ENCODE results near the gene RBMX. TPM values are rescaled to one million over a fixed set of nuclear protein-coding genes. Genes with fewer than 3 reads are reported as not detected.
"Not testable (repeated sequence)": the region's sequence is repeated elsewhere in the genome, so short reads cannot be mapped to it uniquely, and the experiment has no call there.

The RBMX gene
- 100 to 1,000 TPM in 1 of 2 donors, 10 to 100 TPM in 1; 91.5 to 105 TPM for total RNA-seq
- long read RNA-seq, transcript RBMX-201 (9 exons, 2,012 nt) = major isoform, 87 of 115 reads
- long read RNA-seq, partial matches to known transcripts = 8 of 115 reads
- long read RNA-seq, other reads (novel, unspliced or antisense) = 18 of 115 reads

GRCh38 chrX:136880452-136881013 is at the start of gene RBMX:
RBMX (minus strand) TSS chrX:136880725; CDS start chrX:136879427, 1,298 bp downstream.
- intact Hi-C loops (cut with DNase I, micrococcal nuclease) = no loop called here

DNA sequence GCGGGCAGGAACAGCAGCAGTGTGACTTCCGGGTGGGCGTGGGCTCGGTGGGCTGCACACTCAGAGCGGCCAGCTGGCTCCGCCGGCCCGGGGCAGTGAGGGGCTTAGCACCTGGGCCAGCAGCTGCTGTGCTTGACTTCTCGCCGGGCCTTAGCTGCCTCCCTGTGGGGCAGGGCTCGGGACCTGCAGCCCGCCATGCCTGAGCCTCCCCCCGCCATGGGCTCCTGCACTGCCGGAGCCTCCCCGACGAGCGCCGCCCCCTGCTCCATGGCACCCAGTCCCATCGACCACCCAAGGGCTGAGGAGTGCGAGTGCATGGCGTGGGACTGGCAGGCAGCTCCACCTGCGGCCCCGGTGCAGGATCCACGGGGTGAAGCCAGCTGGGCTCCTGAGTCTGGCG is 40.9 kb upstream of the RBMX start:
- DNase-seq, ATAC-seq: not testable (repeated sequence)
- intact Hi-C loops (cut with DNase I, micrococcal nuclease) = loop anchor here in 1 of 2 donors (10.0 kb wide), 1 partner anchor 207 kb away; no protein-coding TSS in a partner anchor

More at GRCh38 chrX:136880452-136881013, at the start of gene RBMX:
- DNase-seq (peak; percentile 89 to 90), ATAC-seq (peak; percentile 98)

GRCh38 chrX:136920001-136920400 is 39.5 kb upstream of the RBMX start:
- ATAC-seq = no peak
- intact Hi-C loops (cut with DNase I, micrococcal nuclease) = loop anchor here in 1 of 2 donors (10.0 kb wide), 1 partner anchor 205 kb away; no protein-coding TSS in a partner anchor

DNA sequence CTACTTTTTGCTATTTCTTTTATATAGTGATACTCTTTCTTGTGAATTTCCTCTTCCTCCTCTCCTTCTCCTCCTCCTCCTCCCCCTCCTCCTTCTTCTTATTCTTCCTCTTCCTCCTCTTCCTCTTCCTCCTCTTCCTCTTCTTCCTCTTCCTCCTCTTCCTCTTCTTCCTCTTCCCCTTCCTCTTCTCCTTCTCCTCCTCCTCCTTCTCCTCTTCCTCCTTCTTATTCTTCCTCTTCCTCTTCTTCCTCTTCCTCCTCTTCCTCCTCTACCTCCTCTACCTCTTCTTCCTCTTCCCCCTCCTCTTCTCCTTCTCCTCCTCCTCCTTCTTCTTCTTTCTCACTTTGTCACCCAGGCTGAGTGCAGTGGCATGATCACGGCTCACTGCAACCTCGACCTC is 36.3 kb upstream of the RBMX start:
- intact Hi-C loops (cut with DNase I, micrococcal nuclease) = no loop called here
- no peak for DNase-seq

More at GRCh38 chrX:136920001-136920400, 39.5 kb upstream of the RBMX start:
- DNase-seq = no peak

DNA sequence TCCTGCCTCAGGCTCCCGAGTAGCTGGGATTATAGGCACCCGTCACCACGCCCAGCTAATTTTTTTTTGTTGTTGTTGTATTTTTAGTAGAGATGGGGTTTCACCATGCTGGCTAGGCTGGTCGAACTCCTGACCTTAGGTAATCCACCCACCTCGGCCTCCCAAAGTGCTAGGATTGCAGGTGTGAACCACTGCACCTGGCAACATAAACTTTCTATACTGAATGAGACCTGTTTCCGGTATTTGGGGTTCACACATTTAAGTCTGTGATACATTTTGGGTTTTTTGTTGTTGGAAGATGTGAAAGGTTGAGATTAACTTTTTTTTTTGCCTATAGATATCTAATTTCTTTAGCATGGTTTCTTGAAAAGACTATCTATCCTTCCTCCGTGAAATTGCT is 31.1 kb upstream of the RBMX start:
- ATAC-seq; intact Hi-C loops (cut with DNase I, micrococcal nuclease); DNase-seq: not testable (repeated sequence)

More for the DNA sequence above, 36.3 kb upstream of the RBMX start:
- no peak for ATAC-seq

DNA sequence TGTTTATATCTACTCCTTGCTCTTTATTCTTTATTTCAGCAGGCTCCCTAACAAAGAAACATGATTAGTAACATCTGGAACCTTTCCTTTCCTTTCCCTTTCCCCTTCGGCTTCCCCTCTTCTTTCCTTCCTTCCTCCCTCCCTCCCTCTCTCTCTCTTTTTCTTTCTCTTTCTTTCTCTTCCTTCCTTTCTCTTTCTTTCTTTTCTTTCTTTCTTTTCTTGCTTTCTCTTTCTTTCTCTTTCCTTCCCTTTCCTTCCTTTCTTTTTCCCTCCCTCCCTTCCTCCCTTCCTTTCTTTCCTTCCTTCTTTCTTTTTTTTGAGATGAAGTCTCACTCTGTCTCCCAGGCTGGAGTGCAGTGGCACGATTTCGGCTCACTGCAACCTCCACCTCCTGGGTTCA is 30.7 kb upstream of the RBMX start:
- DNase-seq (no peak), ATAC-seq (no peak)
- intact Hi-C loops (cut with DNase I, micrococcal nuclease) = no loop called here

DNA sequence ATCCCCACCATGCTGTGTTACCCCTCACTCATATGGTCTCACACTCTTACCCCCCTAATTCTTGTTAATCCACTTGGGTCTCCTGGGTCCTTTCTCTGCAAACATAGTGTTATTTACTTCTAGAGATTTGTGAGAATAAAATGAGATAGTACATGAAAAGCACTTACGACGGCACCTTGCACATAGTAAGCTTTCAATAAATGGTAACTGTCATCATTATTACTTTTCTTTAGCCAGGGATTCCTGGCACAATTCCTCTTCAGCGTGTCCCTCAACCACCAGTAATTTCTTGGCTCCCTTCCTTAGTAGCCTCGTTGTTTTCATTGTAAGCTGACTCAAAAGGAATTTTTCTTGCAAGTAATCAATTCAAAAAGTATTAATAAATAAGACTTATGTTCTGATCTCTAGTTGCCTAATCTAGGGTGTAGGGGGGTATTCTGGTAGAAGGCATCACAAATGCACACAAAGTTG is 30.1 kb upstream of the RBMX start:
- DNase-seq = no peak
- ATAC-seq = no peak
- intact Hi-C loops (cut with DNase I, micrococcal nuclease) = no loop called here

DNA sequence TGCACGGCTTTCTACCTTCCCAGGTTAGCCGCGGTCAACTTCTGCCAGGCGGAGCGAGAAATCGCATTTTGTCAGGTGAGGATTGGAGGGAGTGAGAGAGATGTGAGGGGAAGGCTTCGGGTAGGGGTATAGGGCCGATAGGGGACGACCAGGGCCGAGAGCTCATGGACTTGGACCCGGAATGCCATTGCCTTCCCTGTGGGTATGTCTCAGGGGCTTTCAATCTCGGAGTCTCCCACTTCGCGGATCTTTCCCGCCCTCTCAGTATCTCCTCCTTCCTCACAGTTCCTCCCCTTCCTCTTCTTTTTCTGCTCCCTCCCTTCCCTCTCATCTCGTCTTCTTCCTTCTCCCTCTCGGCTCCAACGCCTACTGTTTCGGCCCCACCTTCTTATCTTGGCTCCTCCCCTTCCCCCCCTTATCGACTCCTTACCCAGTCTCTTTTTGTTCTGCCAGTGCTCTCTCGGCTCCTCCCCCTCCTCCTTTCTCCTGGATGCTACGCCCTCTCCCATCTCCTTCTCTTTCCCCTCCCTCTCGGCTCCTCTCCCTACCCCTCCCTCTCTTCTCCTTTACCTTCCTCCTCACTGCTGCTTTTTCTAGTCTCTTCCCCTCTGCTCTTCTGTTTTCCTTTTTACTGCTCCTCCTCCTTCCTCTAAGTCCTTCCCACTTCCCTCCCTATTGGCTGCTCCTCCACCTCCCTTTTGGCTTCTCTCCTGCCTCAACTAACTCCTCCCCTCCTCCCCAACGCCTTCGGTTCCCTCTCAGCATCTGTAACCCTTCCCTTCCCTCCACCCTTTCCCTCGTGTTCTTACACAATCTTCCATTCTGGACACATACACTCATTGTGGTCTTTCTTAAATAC is 29.4 kb upstream of the RBMX start:
- DNase-seq = peak; percentile 74 to 87
- intact Hi-C loops (cut with DNase I, micrococcal nuclease) = no loop called here
- peak; percentile 87 for ATAC-seq

- intact Hi-C loops (cut with DNase I, micrococcal nuclease) = no loop called here
- ATAC-seq (peak; percentile 86), DNase-seq (peak; percentile 77 to 82)
These were observed 28.7 kb upstream of the RBMX start for GRCh38 chrX:136909119-136909705.

DNA sequence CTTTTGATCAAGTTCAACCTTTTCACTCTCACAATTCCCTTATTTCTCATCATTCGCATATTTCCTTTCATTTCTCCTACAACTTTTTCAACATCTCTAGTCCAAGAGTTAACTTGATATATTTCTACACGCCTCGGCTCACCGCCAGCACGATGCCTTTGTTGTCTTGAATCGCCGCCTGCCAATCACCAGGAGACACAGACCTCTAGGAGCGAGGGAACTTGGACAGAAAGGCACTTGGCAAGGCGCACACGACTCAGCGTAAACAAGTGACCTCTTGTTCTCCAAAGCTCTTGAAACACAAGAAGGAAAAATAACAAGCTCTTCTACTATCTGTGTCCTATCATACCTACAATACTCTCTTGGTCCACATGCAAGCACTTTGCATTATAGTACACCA is 27.1 kb upstream of the RBMX start:
- no peak for DNase-seq
- ATAC-seq = no peak
- intact Hi-C loops (cut with DNase I, micrococcal nuclease) = no loop called here

DNA sequence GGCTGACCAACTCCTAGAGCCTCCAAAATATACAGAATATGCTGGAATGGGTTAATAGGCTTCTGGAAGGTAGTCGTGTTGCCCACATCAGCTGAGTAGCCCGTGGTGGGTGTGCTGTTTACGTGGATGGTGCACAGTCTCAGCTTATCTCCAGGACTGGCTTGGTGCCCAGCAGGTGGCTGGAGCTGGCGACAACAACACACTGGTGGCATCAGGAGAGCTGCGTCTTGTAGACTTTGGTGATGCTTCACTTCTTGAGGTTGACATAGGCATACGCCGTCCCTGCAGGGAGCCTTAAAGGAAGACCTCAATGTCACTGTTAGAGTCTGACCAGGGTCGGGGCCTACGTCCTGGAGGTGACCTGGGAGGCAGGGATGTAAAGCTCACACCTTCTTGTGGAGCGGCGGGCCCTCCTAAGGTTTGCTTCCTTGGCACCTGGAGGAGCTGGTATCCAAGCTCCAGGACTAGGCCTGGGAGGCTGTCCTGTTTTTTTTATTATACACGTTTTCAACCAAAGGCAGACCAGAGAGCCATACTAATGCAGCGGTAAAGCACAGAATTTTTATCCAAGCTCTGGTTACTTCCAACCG is 26.5 kb upstream of the RBMX start:
- peak in 1 of 2 donors; percentile 10 for DNase-seq

GRCh38 chrX:136904067-136904466 is 23.5 kb upstream of the RBMX start:
- ATAC-seq; DNase-seq; intact Hi-C loops (cut with DNase I, micrococcal nuclease): not testable (repeated sequence)

More for the DNA sequence above, 26.5 kb upstream of the RBMX start:
- no peak for ATAC-seq
- intact Hi-C loops (cut with DNase I, micrococcal nuclease) = no loop called here

- ATAC-seq; DNase-seq; intact Hi-C loops (cut with DNase I, micrococcal nuclease): not testable (repeated sequence)
These were observed 19.5 kb upstream of the RBMX start for GRCh38 chrX:136900071-136900470.

DNA sequence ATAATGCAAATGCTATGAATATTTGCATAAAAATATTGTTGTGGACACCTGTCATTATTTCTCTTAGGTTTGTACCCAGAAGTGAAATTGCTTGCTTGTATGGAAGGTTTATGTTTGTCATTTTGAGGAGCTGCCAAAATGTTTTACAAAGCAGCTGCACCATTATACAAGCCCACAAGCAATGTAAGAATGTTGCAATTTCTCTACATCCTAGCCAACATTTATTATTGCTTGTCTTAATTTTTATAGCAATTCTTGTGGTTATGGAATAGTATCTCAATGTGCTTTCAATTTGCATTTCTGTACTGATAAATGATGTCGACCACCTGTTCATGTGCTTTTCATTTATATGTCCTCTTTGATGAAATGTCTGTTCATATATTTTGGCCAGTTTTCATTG is 18.7 kb upstream of the RBMX start:
- ATAC-seq (no peak), DNase-seq (no peak)
- intact Hi-C loops (cut with DNase I, micrococcal nuclease) = no loop called here

GRCh38 chrX:136898752-136899151 is 18.2 kb upstream of the RBMX start:
- ATAC-seq; intact Hi-C loops (cut with DNase I, micrococcal nuclease): not testable (repeated sequence)

GRCh38 chrX:136896121-136896914 is 15.8 kb upstream of the RBMX start:
- intact Hi-C loops (cut with DNase I, micrococcal nuclease) = no loop called here
- no peak for DNase-seq
- ATAC-seq = no peak

More at GRCh38 chrX:136898752-136899151, 18.2 kb upstream of the RBMX start:
- not testable (repeated sequence) for DNase-seq

GRCh38 chrX:136892412-136892811 is 11.9 kb upstream of the RBMX start:
- intact Hi-C loops (cut with DNase I, micrococcal nuclease) = no loop called here
- DNase-seq (no peak), ATAC-seq (no peak)

DNA sequence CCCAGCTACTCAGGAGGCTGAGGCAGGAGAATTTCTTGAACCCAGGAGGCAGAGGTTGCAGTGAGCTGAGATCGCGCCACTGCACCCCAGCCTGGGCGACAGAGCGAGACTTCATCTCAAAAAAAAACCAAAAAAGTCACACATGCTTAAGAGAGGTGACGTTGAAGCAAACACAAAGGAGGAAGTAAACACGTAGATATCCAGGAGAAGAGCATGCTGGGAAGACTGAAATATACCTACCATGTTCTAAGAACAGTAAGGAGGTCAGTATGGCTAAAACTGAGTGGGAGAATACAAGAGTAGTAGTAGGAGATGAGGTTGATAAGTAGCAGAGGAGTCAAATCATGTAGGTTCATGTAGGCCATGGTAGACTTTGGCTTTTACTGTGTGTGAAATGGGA is 10.1 kb upstream of the RBMX start:
- DNase-seq; intact Hi-C loops (cut with DNase I, micrococcal nuclease); ATAC-seq: not testable (repeated sequence)
